HG03469 (cell line): ENCODE measurements around the gene COG2.

Experiments
- ATAC-seq: cut with Tn5 transposase; IDR thresholded peaks from one replicate; pipeline ENCODE4 v1.9.1; 2021; ENCODE audit warnings: mild to moderate bottlenecking, moderate library complexity, moderate number of reproducible peaks; ENCODE audit not compliant: unreplicated experiment

The COG2 gene

GRCh38 chr1:230668227-230668626 lies 25.9 kb downstream of the COG2 start:
- ATAC-seq, result no peak

GRCh38 chr1:230669543-230669942 lies 27.3 kb downstream of the COG2 start:
- no peak for ATAC-seq

- ATAC-seq, result no peak
These were observed 32.3 kb downstream of the COG2 start for GRCh38 chr1:230674581-230674980.

- no peak for ATAC-seq
These were observed 34.9 kb downstream of the COG2 start for GRCh38 chr1:230677200-230677599.

- no peak for ATAC-seq
These were observed 36.9 kb downstream of the COG2 start for GRCh38 chr1:230679192-230679591.

- ATAC-seq, result no peak
These were observed 37.5 kb downstream of the COG2 start for GRCh38 chr1:230679825-230680224.

GRCh38 chr1:230680300-230681025 lies 38.2 kb downstream of the COG2 start:
- ATAC-seq, result no peak

GRCh38 chr1:230681599-230681998 lies 39.3 kb downstream of the COG2 start:
- no peak for ATAC-seq

GRCh38 chr1:230682274-230682673 lies 40.0 kb downstream of the COG2 start:
- no peak for ATAC-seq

GRCh38 chr1:230682882-230683610 lies 40.8 kb downstream of the COG2 start:
- no peak for ATAC-seq

- ATAC-seq, result no peak
These were observed 41.9 kb downstream of the COG2 start for GRCh38 chr1:230684146-230684545.

GRCh38 chr1:230684998-230685397 lies 42.7 kb downstream of the COG2 start:
- no peak for ATAC-seq

- no peak for ATAC-seq
These were observed 44.5 kb downstream of the COG2 start for GRCh38 chr1:230686747-230687146.

- ATAC-seq, result no peak
These were observed 47.8 kb downstream of the COG2 start for GRCh38 chr1:230690101-230690500.

GRCh38 chr1:230691615-230692014 lies 49.3 kb downstream of the COG2 start:
- ATAC-seq, result no peak

- ATAC-seq, result no peak
These were observed 50.9 kb downstream of the COG2 start for GRCh38 chr1:230693221-230693620.

- ATAC-seq, result no peak
These were observed 51.5 kb downstream of the COG2 start for GRCh38 chr1:230693777-230694176.

- ATAC-seq, result no peak
These were observed 52.2 kb downstream of the COG2 start for GRCh38 chr1:230694464-230694863.

- no peak for ATAC-seq
These were observed 52.7 kb downstream of the COG2 start for GRCh38 chr1:230694991-230695390.

GRCh38 chr1:230696218-230696617 lies 53.9 kb downstream of the COG2 start:
- no peak for ATAC-seq

- no peak for ATAC-seq
These were observed 54.6 kb downstream of the COG2 start for GRCh38 chr1:230696722-230697437.

- ATAC-seq, result no peak
These were observed 55.8 kb downstream of the COG2 start for GRCh38 chr1:230698130-230698529.
